GM23338 (cell line): Measurements from ENCODE around the gene DENND4A.

Experiments
- CTCF ChIP-seq, 2 experiments: fragments of 200-600 bp in 1 of 2; sonication (generic) in 1 of 2; conservative IDR thresholded peaks; 2 replicates each; pipeline versions ENCODE4 v1.5.1 to v1.6.1; 2016 to 2017; ENCODE audit warnings: antibody characterized with exemption in 2 of 2, low read depth in 2 of 2, mild to moderate bottlenecking in 2 of 2, moderate library complexity in 1 of 2
- EZH2 ChIP-seq: fragments of 200-600 bp; sonication (generic); IDR thresholded peaks from one replicate; pipeline ENCODE4 v1.8.0; 2017; ENCODE audit warnings: antibody characterized with exemption, mild to moderate bottlenecking, low read depth; ENCODE audit not compliant: unreplicated experiment
- JUNB ChIP-seq: IDR thresholded peaks from one replicate; pipeline ENCODE4 v1.6.1; 2016; ENCODE audit warnings: antibody characterized with exemption; ENCODE audit not compliant: unreplicated experiment
- POLR2AphosphoS5 ChIP-seq: IDR thresholded peaks from 2 replicates; pipeline ENCODE4 v1.6.1; 2016; ENCODE audit warnings: antibody characterized with exemption, low read depth

DNA sequence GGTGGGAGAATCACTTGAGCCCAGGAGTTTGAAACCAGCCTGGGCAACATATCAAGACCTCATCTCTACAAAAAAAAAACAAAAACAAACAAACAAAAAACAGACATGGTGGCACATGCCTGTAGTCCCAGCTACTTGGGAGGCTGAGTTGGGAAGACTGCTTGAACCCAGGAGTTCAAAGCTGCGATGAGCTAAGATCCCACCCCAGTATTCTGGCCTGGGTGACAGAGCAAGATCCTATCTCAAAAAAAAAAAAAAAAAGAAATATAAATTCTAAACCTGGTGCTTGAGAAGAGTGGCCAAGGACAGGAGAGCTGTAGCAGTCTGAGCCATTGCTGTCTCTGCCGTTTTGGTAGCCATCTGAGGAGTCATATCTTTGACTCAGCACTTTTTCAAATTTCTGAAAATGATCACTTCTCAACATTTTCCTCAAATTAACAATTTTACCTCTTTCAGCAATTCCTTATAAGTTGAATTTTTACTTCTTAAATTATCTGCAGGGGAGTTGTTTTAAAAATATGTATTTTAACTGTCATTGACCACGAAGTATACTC, 3.6 kb upstream of the DENND4A start:
- TF ChIP-seq EZH2 (no peak), CTCF (conservative IDR thresholded peaks at IDR 0.05; ENCODE audit: low read depth in 2 of 2) (no peak), JUNB (no peak), POLR2AphosphoS5 (no peak)
